Measurements from ENCODE around the gene TNS3. TPM values are rescaled to one million over a fixed set of nuclear protein-coding genes. Genes with fewer than 3 reads are reported as not detected.
"Not testable (repeated sequence)": the region's sequence is repeated elsewhere in the genome, so short reads cannot be mapped to it uniquely, and the experiment has no call there.

Gene TNS3
- total RNA-seq, 2 experiments from 2014 or later, result 0.11 TPM

DNA sequence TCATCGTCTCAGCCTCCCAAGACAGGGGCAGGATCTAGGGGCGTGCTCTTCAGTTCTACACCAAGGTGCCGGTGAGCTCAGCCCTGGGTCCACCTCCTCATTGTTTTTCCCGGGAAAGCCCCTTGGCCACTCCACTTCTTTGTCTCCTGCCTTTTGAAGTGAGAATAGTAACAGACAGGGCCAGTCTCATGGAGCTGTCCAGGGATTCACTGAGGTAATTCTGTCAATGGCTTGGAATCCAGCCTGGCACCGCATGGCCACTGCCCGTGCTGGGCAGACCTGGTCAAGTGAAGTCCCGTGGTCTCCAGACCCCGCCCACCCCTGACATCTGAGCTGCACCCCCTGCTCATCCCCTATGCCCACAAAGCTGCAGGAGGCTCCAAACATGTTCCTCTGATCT is 138.9 kb downstream of the TNS3 start:
- no peak overlapping the region for H3K4me3 Mint-ChIP-seq
- DNase-seq, result no peak
- CTCF ChIA-PET, result no interaction called here

DNA sequence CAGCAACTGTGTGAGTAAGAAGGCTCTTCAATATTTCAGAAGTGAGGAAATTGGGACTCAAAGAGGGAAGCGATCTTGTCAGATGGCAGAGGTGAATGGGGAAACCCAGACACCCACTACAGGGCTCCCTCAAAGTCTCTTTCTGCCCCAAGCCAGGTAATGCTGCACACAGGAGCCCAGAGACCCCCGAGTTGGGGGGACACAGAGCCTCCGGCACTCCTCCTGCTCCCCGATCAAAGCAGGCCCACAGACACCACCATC is 139.4 kb downstream of the TNS3 start:
- ChIA-PET CTCF (no interaction called here), POLR2A (interaction anchor here (0.7 kb wide), 1 partner anchor 8 kb away, joined by 4 read pairs; no protein-coding TSS in a partner anchor)
- Mint-ChIP-seq H3K4me3 (no peak overlapping the region), H3K4me1 (no peaks in the 10 kb centered on the region), H3K9me3 (ENCODE audit: low read depth) (no peaks in the 10 kb centered on the region), H3K27ac (no peak overlapping the region), H3K36me3 (ENCODE audit: low read depth) (no peaks in the 10 kb centered on the region), H3K27me3 (no peaks in the 10 kb centered on the region)
- DNase-seq (no peak), ATAC-seq (no peak)
- intact Hi-C loops (cut with DNase I, micrococcal nuclease), result no loop called here

More for the DNA sequence above, 138.9 kb downstream of the TNS3 start:
- Mint-ChIP-seq H3K27ac (no peak overlapping the region), H3K4me1 (no peaks in the 10 kb centered on the region), H3K36me3 (ENCODE audit: low read depth) (no peaks in the 10 kb centered on the region), H3K27me3 (no peaks in the 10 kb centered on the region), H3K9me3 (ENCODE audit: low read depth) (no peaks in the 10 kb centered on the region)
- intact Hi-C loops (cut with DNase I, micrococcal nuclease), result no loop called here
- POLR2A ChIA-PET, result interaction anchor here (0.6 kb wide), 1 partner anchor 28 kb away, joined by 3 read pairs; no protein-coding TSS in a partner anchor
- no peak for ATAC-seq

DNA sequence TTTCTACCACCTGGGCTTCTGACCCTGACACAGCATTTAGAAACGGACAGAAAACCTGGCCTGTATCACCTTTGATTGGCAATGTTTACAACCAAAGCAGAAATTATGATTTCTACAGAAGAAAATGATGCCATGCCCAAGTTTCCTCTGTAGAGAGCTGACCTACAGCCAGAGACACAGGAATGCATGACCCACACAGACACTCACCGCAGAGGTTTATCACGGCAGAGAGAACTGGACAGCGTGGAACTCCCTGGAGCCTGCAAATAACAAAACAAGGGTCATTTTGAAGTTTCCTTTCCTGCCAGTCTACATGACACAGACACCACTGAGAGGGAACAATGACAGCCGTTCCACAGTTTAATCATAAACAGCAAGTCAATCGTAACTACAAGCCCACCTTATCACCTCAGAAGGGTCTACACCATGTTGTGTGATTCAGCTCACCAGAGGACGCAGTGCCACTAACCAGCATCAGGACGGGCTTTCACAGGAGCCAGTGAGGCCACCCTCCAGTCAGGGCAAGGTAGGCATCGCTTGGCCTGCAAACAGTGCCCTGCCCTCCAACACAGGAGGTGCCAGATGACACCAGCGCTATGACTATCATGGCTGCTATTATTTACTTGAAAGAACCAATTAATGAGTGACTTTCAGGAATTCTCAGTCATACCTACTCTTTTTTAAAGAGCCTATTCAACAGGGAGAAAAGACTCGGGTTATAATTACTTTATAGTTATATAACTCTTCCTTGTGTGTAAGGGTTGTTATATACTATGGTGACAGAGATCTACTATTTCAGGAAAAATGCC is 139.9 kb downstream of the TNS3 start:
- ATAC-seq (no peak), DNase-seq (no peak)
- ChIA-PET CTCF (no interaction called here), POLR2A (interaction anchor here (0.7 kb wide), 1 partner anchor 8 kb away, joined by 4 read pairs; no protein-coding TSS in a partner anchor)
- intact Hi-C loops (cut with DNase I, micrococcal nuclease), result no loop called here
- Mint-ChIP-seq H3K4me1 (no peaks in the 10 kb centered on the region), H3K27ac (no peak overlapping the region), H3K9me3 (ENCODE audit: low read depth) (no peaks in the 10 kb centered on the region), H3K36me3 (ENCODE audit: low read depth) (no peaks in the 10 kb centered on the region), H3K27me3 (no peaks in the 10 kb centered on the region), H3K4me3 (no peak overlapping the region)

DNA sequence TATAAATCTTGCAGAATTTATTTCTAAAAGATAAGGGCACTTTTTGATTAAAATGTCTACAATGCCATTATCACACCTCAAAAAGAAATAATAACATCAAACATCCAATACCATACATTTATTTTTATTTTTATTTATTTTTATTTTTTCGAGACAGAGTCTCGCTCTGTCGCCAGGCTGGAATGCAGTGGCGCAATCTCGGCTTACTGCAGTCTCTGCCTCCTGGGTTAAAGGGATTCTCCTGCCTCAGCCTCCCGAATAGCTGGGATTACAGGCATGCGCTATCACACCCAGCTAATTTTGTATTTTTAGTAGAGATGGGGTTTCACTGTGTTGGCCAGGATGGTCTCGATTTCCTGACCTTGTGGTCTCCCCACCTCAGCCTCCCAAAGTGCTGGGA is 140.9 kb downstream of the TNS3 start:
- intact Hi-C loops (cut with DNase I, micrococcal nuclease); H3K36me3 Mint-ChIP-seq (ENCODE audit: low read depth); H3K27me3 Mint-ChIP-seq; H3K9me3 Mint-ChIP-seq (ENCODE audit: low read depth); H3K27ac Mint-ChIP-seq; DNase-seq; POLR2A ChIA-PET; H3K4me1 Mint-ChIP-seq; H3K4me3 Mint-ChIP-seq; CTCF ChIA-PET; ATAC-seq: not testable (repeated sequence)

DNA sequence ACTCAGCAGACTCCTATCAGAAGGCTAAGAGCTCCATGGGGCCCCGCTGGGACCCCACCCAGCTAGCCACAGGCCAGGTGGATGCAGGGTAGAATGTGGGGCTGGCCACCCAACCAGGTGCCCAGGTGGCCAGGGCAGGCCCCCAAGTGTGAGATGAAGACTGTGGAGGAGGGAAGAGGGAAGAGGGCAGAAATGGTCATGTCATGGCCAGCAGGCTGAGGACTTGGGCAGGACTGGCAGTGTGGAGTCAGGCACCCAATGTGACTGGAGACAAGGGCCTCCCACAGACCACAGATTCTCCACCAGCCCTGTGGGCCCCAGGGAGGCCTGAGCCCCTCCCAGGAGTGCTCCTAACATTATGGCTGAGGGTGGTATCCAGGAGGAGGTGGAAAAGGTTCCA is 141.6 kb downstream of the TNS3 start:
- DNase-seq (no peak), ATAC-seq (no peak)
- intact Hi-C loops (cut with DNase I, micrococcal nuclease), result no loop called here
- Mint-ChIP-seq H3K27me3 (no peaks in the 10 kb centered on the region), H3K4me1 (no peaks in the 10 kb centered on the region), H3K36me3 (ENCODE audit: low read depth) (no peaks in the 10 kb centered on the region), H3K27ac (no peak overlapping the region), H3K4me3 (no peak overlapping the region), H3K9me3 (ENCODE audit: low read depth) (no peaks in the 10 kb centered on the region)
- ChIA-PET POLR2A (no interaction called here), CTCF (no interaction called here)

DNA sequence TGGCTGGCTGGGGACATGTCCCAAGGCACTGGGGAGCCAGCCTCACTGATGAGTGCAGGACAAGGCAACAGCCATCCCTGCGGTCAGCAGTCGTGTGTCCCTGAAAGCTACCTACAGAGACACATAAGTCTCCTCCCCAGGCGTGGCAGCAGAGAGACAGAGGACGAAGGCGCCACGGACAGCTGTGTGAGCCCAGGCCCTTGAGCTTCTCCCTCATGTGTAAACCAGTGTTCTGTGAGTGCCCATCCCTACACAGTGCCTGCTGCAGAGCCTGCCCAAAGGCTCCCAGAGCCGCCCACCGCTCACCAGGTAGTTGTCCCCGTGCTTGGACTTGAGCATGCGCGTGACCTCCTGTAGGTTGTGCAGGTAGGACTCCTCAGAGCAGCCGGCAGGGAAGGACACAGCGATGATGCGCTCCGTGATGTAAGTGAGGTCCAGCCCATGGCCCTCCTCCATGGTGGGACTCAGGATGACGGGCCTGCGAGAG is 142.7 kb downstream of the TNS3 start:
- Mint-ChIP-seq H3K4me3 (no peak overlapping the region), H3K4me1 (no peaks in the 10 kb centered on the region), H3K36me3 (ENCODE audit: low read depth) (no peaks in the 10 kb centered on the region), H3K27ac (no peak overlapping the region), H3K27me3 (no peaks in the 10 kb centered on the region), H3K9me3 (ENCODE audit: low read depth) (no peaks in the 10 kb centered on the region)
- DNase-seq, result no peak
- intact Hi-C loops (cut with DNase I, micrococcal nuclease), result no loop called here
- CTCF ChIA-PET, result interaction anchor here (0.6 kb wide), 1 partner anchor 13 kb away, joined by 3 read pairs; no protein-coding TSS in a partner anchor
- ATAC-seq, result no peak
- POLR2A ChIA-PET, result interaction anchor here (0.5 kb wide), 1 partner anchor 179 kb away, joined by 3 read pairs; no protein-coding TSS in a partner anchor

DNA sequence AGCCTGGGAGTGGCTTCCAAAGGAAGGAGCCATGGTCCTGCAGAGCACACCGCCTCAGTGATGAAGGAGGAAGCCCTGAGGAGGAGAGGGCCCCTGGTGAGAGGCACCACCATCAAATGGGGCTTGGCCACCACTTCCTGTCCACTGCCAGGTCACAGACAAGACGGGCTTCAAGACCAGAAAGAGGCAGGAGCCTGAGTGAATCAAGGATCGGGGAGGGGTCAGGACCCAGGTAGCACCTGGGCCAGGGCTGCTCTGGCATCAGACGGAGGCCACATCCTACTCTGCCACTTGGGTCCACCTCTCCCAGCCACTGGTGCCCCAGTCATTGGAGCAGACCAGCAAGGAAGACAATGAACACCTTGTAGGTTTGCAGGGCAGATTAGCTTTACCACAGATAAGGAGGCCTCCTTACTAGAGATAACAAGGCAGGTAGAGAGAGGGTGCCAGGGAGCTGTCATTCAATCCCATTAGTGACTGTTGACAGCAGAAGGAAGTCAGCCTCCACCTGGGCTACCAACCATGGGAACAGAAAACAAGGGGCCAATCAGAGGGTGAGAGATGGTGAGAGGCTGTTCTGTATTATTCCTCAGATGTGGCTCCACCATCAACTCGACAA is 143.4 kb downstream of the TNS3 start:
- ChIA-PET CTCF (interaction anchor here (0.6 kb wide), 1 partner anchor 13 kb away, joined by 3 read pairs; no protein-coding TSS in a partner anchor), POLR2A (no interaction called here)
- ATAC-seq, result no peak
- intact Hi-C loops (cut with DNase I, micrococcal nuclease), result no loop called here
- Mint-ChIP-seq H3K27me3 (no peaks in the 10 kb centered on the region), H3K9me3 (ENCODE audit: low read depth) (no peaks in the 10 kb centered on the region), H3K27ac (no peak overlapping the region), H3K4me1 (no peaks in the 10 kb centered on the region), H3K4me3 (no peak overlapping the region), H3K36me3 (ENCODE audit: low read depth) (no peaks in the 10 kb centered on the region)
- no peak for DNase-seq

DNA sequence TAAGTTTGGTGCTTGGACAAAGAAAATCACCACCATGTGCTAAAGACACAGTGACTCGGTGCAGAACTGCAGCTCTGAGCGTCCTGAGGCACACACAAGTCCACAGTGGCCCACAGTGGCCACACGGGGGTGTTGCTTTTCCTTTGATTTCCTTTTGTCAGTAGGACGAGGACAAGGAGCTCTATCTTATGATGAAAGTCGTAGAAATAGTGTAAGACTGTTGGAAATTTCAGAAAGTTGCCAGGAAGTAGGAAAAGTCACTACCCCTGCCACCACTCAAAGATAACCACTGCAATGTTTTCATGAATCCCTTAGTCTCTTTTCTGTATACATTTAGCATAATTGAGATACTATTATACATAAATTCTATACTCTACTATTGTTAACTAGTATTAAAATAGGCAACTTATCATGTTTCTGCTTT is 146.0 kb downstream of the TNS3 start:
- ChIA-PET POLR2A (no interaction called here), CTCF (no interaction called here)
- Mint-ChIP-seq H3K4me3 (no peak overlapping the region), H3K27ac (no peak overlapping the region), H3K36me3 (ENCODE audit: low read depth) (no peaks in the 10 kb centered on the region), H3K4me1 (no peaks in the 10 kb centered on the region), H3K27me3 (no peaks in the 10 kb centered on the region), H3K9me3 (ENCODE audit: low read depth) (no peaks in the 10 kb centered on the region)
- DNase-seq, result peak; percentile 27
- intact Hi-C loops (cut with DNase I, micrococcal nuclease), result no loop called here
- ATAC-seq, result no peak

DNA sequence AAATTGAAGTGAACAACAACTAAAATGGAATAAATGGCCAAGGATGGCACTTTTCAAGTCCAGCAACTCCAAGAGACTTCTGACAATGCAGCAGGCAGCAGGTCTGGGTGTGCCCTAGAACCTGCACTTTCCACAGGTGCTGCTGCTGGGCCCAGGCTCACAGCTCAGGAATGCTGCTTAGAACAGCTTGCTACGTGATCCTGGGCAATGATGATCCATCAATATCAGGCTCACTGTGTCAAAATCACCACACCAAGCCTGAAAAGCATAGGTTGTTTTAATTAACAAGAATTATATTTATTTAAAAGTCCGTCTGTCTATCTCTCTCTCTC is 148.4 kb downstream of the TNS3 start:
- Mint-ChIP-seq H3K27ac (no peak overlapping the region), H3K36me3 (ENCODE audit: low read depth) (no peaks in the 10 kb centered on the region), H3K4me3 (no peak overlapping the region), H3K9me3 (ENCODE audit: low read depth) (no peaks in the 10 kb centered on the region), H3K27me3 (no peaks in the 10 kb centered on the region), H3K4me1 (no peaks in the 10 kb centered on the region)
- no peak for DNase-seq
- ChIA-PET POLR2A (no interaction called here), CTCF (no interaction called here)
- no peak for ATAC-seq
- intact Hi-C loops (cut with DNase I, micrococcal nuclease), result no loop called here

DNA sequence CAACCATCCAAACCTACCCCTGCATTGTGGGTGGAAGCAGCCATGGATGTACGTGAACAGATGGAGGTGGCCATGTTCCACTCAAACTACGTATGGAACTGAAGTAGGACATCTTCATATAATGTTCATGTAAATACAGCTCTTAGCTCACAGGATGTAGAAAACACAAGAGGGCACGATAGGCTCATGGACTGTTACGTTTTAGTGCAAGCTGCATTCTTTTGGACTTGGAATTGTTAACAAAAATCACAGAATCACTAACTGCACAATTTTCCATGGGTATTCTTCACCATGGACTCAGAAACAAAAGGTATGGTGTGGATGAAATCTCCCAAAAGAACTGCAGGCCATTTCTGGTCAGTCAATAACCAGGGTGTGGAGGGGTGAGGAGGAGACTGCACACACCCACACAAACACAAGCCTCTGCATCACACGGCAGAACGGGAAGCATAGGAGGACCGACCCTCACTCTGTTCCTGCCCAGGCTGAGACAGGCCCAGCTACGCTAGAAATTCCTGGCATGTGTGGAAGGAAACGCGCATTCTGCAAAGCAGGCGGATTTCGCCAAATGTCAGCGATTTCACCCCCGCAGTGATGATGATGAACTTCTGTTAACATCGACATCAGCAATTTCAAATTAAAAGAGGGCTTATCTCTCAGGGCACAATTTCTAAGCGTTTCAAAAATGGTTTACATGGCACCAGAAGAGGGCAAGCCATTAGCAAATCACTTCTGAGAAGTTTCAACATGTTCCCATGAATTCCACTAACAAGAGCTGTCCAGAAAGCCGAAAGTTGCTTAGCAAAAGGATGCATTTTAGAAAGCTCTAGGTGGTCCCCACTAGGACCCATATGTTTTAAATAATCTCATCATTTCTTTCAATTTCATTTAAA is 149.0 kb downstream of the TNS3 start:
- H3K9me3 Mint-ChIP-seq (ENCODE audit: low read depth), result no peaks in the 10 kb centered on the region
- H3K4me3 Mint-ChIP-seq, result no peak overlapping the region
- intact Hi-C loops (cut with DNase I, micrococcal nuclease), result no loop called here
- ChIA-PET CTCF (no interaction called here), POLR2A (no interaction called here)
- H3K27me3 Mint-ChIP-seq, result no peaks in the 10 kb centered on the region
- ATAC-seq (no peak), DNase-seq (no peak)
- H3K36me3 Mint-ChIP-seq (ENCODE audit: low read depth), result no peaks in the 10 kb centered on the region
- H3K4me1 Mint-ChIP-seq, result no peaks in the 10 kb centered on the region
- H3K27ac Mint-ChIP-seq, result no peak overlapping the region

DNA sequence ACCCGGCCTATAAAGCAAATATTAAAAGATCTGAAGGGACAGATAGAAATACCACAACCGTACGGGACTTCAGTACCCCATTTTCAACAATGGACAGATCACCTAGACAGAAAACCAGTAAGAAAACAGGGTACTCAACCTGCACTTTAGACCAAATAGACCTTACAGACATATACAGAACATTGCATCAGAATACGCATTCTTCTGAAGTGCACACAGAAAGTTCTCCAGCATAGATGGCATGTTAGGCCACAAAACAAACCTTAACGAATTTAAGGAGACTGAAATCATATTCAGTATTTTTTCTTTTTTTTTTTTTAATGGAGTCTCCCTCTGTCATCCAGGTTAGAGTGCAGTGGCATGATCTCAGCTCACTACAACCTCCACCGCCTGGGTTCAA is 151.5 kb downstream of the TNS3 start:
- Mint-ChIP-seq H3K36me3 (ENCODE audit: low read depth) (no peaks in the 10 kb centered on the region), H3K27ac (no peak overlapping the region), H3K27me3 (no peaks in the 10 kb centered on the region), H3K4me1 (no peaks in the 10 kb centered on the region), H3K4me3 (no peak overlapping the region), H3K9me3 (ENCODE audit: low read depth) (no peaks in the 10 kb centered on the region)
- POLR2A ChIA-PET, result no interaction called here
- DNase-seq (no peak), ATAC-seq (no peak)
- intact Hi-C loops (cut with DNase I, micrococcal nuclease), result no loop called here
- CTCF ChIA-PET, result no interaction called here
